ENCODE data around the gene CSNK1G3. TPM values are rescaled to one million over a fixed set of nuclear protein-coding genes. Genes with fewer than 3 reads are reported as not detected.

CSNK1G3 gene
- total RNA-seq, 4 donors from 2014 or later: 40.0 to 57.1 (median 42.5) TPM

- no peak for ATAC-seq (ENCODE audit: low FRiP score)
- DNase-seq (ENCODE audit: low spot score): no peak
- no peak for TF ChIP-seq CTCF (IDR thresholded peaks at IDR 0.05)
Measured at GRCh38 chr5:123540534-123540933, 28.6 kb downstream of the CSNK1G3 start.

- DNase-seq (ENCODE audit: low spot score) (no peak), ATAC-seq (ENCODE audit: low FRiP score) (no peak)
- TF ChIP-seq CTCF (IDR thresholded peaks at IDR 0.05): no peak
Measured at GRCh38 chr5:123543438-123543837, 31.5 kb downstream of the CSNK1G3 start.

- DNase-seq (ENCODE audit: low spot score): no peak
- no peak for ATAC-seq (ENCODE audit: low FRiP score)
- TF ChIP-seq CTCF (IDR thresholded peaks at IDR 0.05): no peak
Measured at GRCh38 chr5:123545506-123545905, 33.5 kb downstream of the CSNK1G3 start.

- DNase-seq (ENCODE audit: low spot score) (no peak), ATAC-seq (ENCODE audit: low FRiP score) (no peak)
- no peak for TF ChIP-seq CTCF (IDR thresholded peaks at IDR 0.05)
Measured at GRCh38 chr5:123546657-123547056, 34.7 kb downstream of the CSNK1G3 start.

GRCh38 chr5:123549256-123549904, 37.4 kb downstream of the CSNK1G3 start:
- TF ChIP-seq CTCF (IDR thresholded peaks at IDR 0.05): no peak
- ATAC-seq (ENCODE audit: low FRiP score) (no peak), DNase-seq (ENCODE audit: low spot score) (no peak)

GRCh38 chr5:123554601-123555000, 42.6 kb downstream of the CSNK1G3 start:
- DNase-seq (ENCODE audit: low spot score): no peak
- no peak for ATAC-seq (ENCODE audit: low FRiP score)
- TF ChIP-seq CTCF (IDR thresholded peaks at IDR 0.05): no peak

GRCh38 chr5:123557907-123558306, 45.9 kb downstream of the CSNK1G3 start:
- TF ChIP-seq CTCF (IDR thresholded peaks at IDR 0.05): no peak
- ATAC-seq (ENCODE audit: low FRiP score): no peak
- DNase-seq (ENCODE audit: low spot score): no peak

Measured in omental fat pad (tissue), 4 donors.